Panc1 (cell line): ENCODE results near the gene ZNRF3.

Experiments used
- TF ChIP-seq, protein P1 (sequence below): fragments of 450-650 bp; IDR thresholded peaks from 2 replicates; pipeline ENCODE4 v1.5.1; 2017; ENCODE audit warnings: mild to moderate bottlenecking
- TF ChIP-seq, protein P2 (sequence below), 2 experiments: IDR thresholded peaks; 2 replicates each; pipeline ENCODE4 v1.6.1; 2011 to 2012; ENCODE audit warnings: low read depth in 2 of 2, control low read depth in 1 of 2, low read length in 1 of 2, mild to moderate bottlenecking in 1 of 2, moderate library complexity in 1 of 2; ENCODE audit not compliant: insufficient read depth in 1 of 2

- TF ChIP-seq, protein P1, sequence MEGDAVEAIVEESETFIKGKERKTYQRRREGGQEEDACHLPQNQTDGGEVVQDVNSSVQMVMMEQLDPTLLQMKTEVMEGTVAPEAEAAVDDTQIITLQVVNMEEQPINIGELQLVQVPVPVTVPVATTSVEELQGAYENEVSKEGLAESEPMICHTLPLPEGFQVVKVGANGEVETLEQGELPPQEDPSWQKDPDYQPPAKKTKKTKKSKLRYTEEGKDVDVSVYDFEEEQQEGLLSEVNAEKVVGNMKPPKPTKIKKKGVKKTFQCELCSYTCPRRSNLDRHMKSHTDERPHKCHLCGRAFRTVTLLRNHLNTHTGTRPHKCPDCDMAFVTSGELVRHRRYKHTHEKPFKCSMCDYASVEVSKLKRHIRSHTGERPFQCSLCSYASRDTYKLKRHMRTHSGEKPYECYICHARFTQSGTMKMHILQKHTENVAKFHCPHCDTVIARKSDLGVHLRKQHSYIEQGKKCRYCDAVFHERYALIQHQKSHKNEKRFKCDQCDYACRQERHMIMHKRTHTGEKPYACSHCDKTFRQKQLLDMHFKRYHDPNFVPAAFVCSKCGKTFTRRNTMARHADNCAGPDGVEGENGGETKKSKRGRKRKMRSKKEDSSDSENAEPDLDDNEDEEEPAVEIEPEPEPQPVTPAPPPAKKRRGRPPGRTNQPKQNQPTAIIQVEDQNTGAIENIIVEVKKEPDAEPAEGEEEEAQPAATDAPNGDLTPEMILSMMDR, result no peak; the same call in 1 of the 2 replicates
- TF ChIP-seq, protein P2, sequence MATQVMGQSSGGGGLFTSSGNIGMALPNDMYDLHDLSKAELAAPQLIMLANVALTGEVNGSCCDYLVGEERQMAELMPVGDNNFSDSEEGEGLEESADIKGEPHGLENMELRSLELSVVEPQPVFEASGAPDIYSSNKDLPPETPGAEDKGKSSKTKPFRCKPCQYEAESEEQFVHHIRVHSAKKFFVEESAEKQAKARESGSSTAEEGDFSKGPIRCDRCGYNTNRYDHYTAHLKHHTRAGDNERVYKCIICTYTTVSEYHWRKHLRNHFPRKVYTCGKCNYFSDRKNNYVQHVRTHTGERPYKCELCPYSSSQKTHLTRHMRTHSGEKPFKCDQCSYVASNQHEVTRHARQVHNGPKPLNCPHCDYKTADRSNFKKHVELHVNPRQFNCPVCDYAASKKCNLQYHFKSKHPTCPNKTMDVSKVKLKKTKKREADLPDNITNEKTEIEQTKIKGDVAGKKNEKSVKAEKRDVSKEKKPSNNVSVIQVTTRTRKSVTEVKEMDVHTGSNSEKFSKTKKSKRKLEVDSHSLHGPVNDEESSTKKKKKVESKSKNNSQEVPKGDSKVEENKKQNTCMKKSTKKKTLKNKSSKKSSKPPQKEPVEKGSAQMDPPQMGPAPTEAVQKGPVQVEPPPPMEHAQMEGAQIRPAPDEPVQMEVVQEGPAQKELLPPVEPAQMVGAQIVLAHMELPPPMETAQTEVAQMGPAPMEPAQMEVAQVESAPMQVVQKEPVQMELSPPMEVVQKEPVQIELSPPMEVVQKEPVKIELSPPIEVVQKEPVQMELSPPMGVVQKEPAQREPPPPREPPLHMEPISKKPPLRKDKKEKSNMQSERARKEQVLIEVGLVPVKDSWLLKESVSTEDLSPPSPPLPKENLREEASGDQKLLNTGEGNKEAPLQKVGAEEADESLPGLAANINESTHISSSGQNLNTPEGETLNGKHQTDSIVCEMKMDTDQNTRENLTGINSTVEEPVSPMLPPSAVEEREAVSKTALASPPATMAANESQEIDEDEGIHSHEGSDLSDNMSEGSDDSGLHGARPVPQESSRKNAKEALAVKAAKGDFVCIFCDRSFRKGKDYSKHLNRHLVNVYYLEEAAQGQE (IDR thresholded peaks at IDR 0.05; ENCODE audit: insufficient read depth in 1 of 2, low read depth in 2 of 2, low read length in 1 of 2), result no peak
Measured at GRCh38 chr22:28951969-28952521, 68.7 kb downstream of the ZNRF3 start.
